Measurements from ENCODE around the gene PPTC7.
"Not testable (repeated sequence)": the region's sequence is repeated elsewhere in the genome, so short reads cannot be mapped to it uniquely, and the experiment has no call there.

Gene PPTC7

GRCh38 chr12:110602085-110602814, 19.1 kb upstream of the PPTC7 start:
- not testable (repeated sequence) for H3K4me2 ChIP-seq (ENCODE audit: insufficient read depth, low read length); H3K36me3 ChIP-seq (ENCODE audit: insufficient read depth, low read length); H3K4me3 ChIP-seq (ENCODE audit: low read depth in 1 of 2, low read length in 2 of 2); H3K79me2 ChIP-seq (ENCODE audit: insufficient read depth, low read length); H3K27ac ChIP-seq (ENCODE audit: low read length); H4K20me1 ChIP-seq (ENCODE audit: insufficient read depth, low read length); H3K27me3 ChIP-seq (ENCODE audit: insufficient read depth, low read length, poor library complexity); H3K9me3 ChIP-seq (ENCODE audit: insufficient read depth, low read length, severe bottlenecking); H3K9ac ChIP-seq (ENCODE audit: low read depth, low read length)
- H3K4me1 ChIP-seq (ENCODE audit: insufficient read depth, low read length): peaks cover 13% of the 10 kb centered on the region
- TF ChIP-seq CTCF (IDR thresholded peaks at IDR 0.05; ENCODE audit: borderline replicate concordance, extremely low read depth, low read length, poor library complexity, severe bottlenecking): peak; percentile 93
- ATAC-seq (ENCODE audit: insufficient read depth, low read depth): peak; percentile 90
- peak overlapping the region; percentile 73 for H2AFZ ChIP-seq (ENCODE audit: low read depth, low read length)
- peak; percentile 55 for DNase-seq

- ATAC-seq (ENCODE audit: insufficient read depth, low read depth) (peak; percentile 32; the same call in 1 of the 3 replicates), DNase-seq (no peak)
- Histone ChIP-seq H3K27me3 (ENCODE audit: insufficient read depth, low read length, poor library complexity) (no peaks in the 10 kb centered on the region), H3K4me2 (ENCODE audit: insufficient read depth, low read length) (no peak overlapping the region), H3K4me3 (ENCODE audit: low read depth in 1 of 2, low read length in 2 of 2) (no peak overlapping the region), H4K20me1 (ENCODE audit: insufficient read depth, low read length) (no peaks in the 10 kb centered on the region), H3K79me2 (ENCODE audit: insufficient read depth, low read length) (no peaks in the 10 kb centered on the region), H3K4me1 (ENCODE audit: insufficient read depth, low read length) (peaks cover 3% of the 10 kb centered on the region; the same call in 1 of the 2 replicates), H3K9me3 (ENCODE audit: insufficient read depth, low read length, severe bottlenecking) (no peaks in the 10 kb centered on the region), H3K36me3 (ENCODE audit: insufficient read depth, low read length) (no peaks in the 10 kb centered on the region), H3K9ac (ENCODE audit: low read depth, low read length) (no peak overlapping the region), H3K27ac (ENCODE audit: low read length) (no peak overlapping the region), H2AFZ (ENCODE audit: low read depth, low read length) (no peak overlapping the region)
- TF ChIP-seq CTCF (IDR thresholded peaks at IDR 0.05; ENCODE audit: borderline replicate concordance, extremely low read depth, low read length, poor library complexity, severe bottlenecking): peak; percentile 54
- no peak for TF ChIP-seq EZH2 (IDR thresholded peaks at IDR 0.05; ENCODE audit: borderline replicate concordance, low read depth, low read length, severe bottlenecking)
Measured at GRCh38 chr12:110600254-110600653, 17.1 kb upstream of the PPTC7 start.

- Histone ChIP-seq H3K4me3 (ENCODE audit: low read depth in 1 of 2, low read length in 2 of 2) (no peak overlapping the region), H3K4me2 (ENCODE audit: insufficient read depth, low read length) (no peak overlapping the region), H3K79me2 (ENCODE audit: insufficient read depth, low read length) (no peaks in the 10 kb centered on the region), H3K27ac (ENCODE audit: low read length) (no peak overlapping the region), H4K20me1 (ENCODE audit: insufficient read depth, low read length) (no peaks in the 10 kb centered on the region), H3K9me3 (ENCODE audit: insufficient read depth, low read length, severe bottlenecking) (no peaks in the 10 kb centered on the region), H3K27me3 (ENCODE audit: insufficient read depth, low read length, poor library complexity) (no peaks in the 10 kb centered on the region), H2AFZ (ENCODE audit: low read depth, low read length) (no peak overlapping the region), H3K4me1 (ENCODE audit: insufficient read depth, low read length) (peaks cover 3% of the 10 kb centered on the region; the same call in 1 of the 2 replicates), H3K36me3 (ENCODE audit: insufficient read depth, low read length) (no peaks in the 10 kb centered on the region), H3K9ac (ENCODE audit: low read depth, low read length) (no peak overlapping the region)
- no peak for ATAC-seq (ENCODE audit: insufficient read depth, low read depth)
- TF ChIP-seq EZH2 (IDR thresholded peaks at IDR 0.05; ENCODE audit: borderline replicate concordance, low read depth, low read length, severe bottlenecking) (no peak), CTCF (IDR thresholded peaks at IDR 0.05; ENCODE audit: borderline replicate concordance, extremely low read depth, low read length, poor library complexity, severe bottlenecking) (no peak)
- no peak for DNase-seq
Measured at GRCh38 chr12:110599334-110599733, 16.2 kb upstream of the PPTC7 start.
